ENCODE data around the gene AK3. TPM values are rescaled to one million over a fixed set of nuclear protein-coding genes. Genes with fewer than 3 reads are reported as not detected.

The AK3 gene
- total RNA-seq, 1 donor = 74.1 TPM

- no peak for DNase-seq (ENCODE audit: low read depth)
- no peak overlapping the region for H3K4me3 ChIP-seq (ENCODE audit: low read depth, low read length)
- no peak for TF ChIP-seq CTCF (IDR thresholded peaks at IDR 0.05; ENCODE audit: insufficient read depth, low read length)
These were observed 33.9 kb downstream of the AK3 start for GRCh38 chr9:4706971-4707622.

- H3K4me3 ChIP-seq (ENCODE audit: low read depth, low read length) = no peak overlapping the region
- no peak for DNase-seq (ENCODE audit: low read depth)
- TF ChIP-seq CTCF (IDR thresholded peaks at IDR 0.05; ENCODE audit: insufficient read depth, low read length) = no peak
These were observed 35.0 kb downstream of the AK3 start for GRCh38 chr9:4706021-4706420.

GRCh38 chr9:4704129-4704528, 36.9 kb downstream of the AK3 start:
- no peak for TF ChIP-seq CTCF (IDR thresholded peaks at IDR 0.05; ENCODE audit: insufficient read depth, low read length)
- no peak for DNase-seq (ENCODE audit: low read depth)
- no peak overlapping the region for H3K4me3 ChIP-seq (ENCODE audit: low read depth, low read length)

- TF ChIP-seq CTCF (IDR thresholded peaks at IDR 0.05; ENCODE audit: insufficient read depth, low read length) = no peak
- no peak for DNase-seq (ENCODE audit: low read depth)
- no peak overlapping the region for H3K4me3 ChIP-seq (ENCODE audit: low read depth, low read length)
These were observed 39.5 kb downstream of the AK3 start for GRCh38 chr9:4701526-4701925.

- no peak for DNase-seq (ENCODE audit: low read depth)
- no peak for TF ChIP-seq CTCF (IDR thresholded peaks at IDR 0.05; ENCODE audit: insufficient read depth, low read length)
- no peak overlapping the region for H3K4me3 ChIP-seq (ENCODE audit: low read depth, low read length)
These were observed 40.1 kb downstream of the AK3 start for GRCh38 chr9:4700932-4701331.

DNA sequence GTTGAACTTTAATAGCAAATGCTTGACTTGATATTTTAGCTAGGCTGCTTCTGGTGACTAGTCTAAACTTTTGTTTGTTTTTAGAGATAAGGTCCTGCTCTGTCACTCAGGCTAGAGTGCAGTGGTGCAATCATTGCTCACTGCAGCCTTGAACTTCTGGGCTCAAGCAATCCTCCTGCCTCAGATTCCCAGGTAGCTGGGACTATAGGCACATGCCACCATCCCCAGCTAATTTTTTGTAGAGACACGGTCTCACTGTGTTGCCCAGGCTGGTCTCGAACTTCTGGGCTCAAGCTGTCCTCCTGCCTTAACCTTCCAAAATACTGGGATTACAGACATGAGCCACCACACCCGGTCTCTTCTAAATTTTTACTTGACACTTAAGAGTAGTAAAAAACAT, 40.9 kb downstream of the AK3 start:
- TF ChIP-seq CTCF (IDR thresholded peaks at IDR 0.05; ENCODE audit: insufficient read depth, low read length) = no peak
- no peak overlapping the region for H3K4me3 ChIP-seq (ENCODE audit: low read depth, low read length)
- peak; percentile 41 for DNase-seq (ENCODE audit: low read depth)

GRCh38 chr9:4691795-4692194, 49.2 kb downstream of the AK3 start:
- H3K4me3 ChIP-seq (ENCODE audit: low read depth, low read length) = no peak overlapping the region
- peak; percentile 80 for DNase-seq (ENCODE audit: low read depth)
- TF ChIP-seq CTCF (IDR thresholded peaks at IDR 0.05; ENCODE audit: insufficient read depth, low read length) = no peak
